ENCODE results near the gene MAP3K20.
"Not testable (repeated sequence)": the region's sequence is repeated elsewhere in the genome, so short reads cannot be mapped to it uniquely, and the experiment has no call there.

The MAP3K20 gene

GRCh38 chr2:173075781-173076580 lies at the start of gene MAP3K20:
TSS of gene MAP3K20 (plus strand) at chr2:173075846. CDS start at chr2:173091032, 15,186 bp downstream.
- peak; percentile 55 for DNase-seq (ENCODE audit: low spot score)

DNA sequence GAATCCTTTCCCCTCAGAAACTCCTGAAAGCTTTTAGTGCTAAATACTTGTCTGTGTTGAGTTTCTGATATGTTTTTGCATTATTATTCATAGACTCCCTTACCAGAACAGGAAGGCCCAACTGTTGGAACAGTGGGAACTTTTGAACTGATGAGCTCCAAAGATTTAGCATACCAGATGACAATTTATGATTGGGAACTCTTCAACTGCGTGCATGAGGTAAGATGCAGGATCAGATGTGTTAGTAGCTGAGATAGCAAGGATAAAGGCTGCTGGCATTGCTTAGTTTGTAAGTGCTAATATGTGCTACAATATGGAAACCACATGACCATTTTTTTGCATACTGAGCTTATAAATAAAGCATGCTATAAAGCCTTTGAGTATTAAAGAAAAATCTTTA lies 49.2 kb upstream of the MAP3K20 start:
- no peak for DNase-seq (ENCODE audit: low spot score)

- peak; percentile 47 for DNase-seq (ENCODE audit: low spot score)
These were observed 48.2 kb upstream of the MAP3K20 start for GRCh38 chr2:173027181-173028128.

DNA sequence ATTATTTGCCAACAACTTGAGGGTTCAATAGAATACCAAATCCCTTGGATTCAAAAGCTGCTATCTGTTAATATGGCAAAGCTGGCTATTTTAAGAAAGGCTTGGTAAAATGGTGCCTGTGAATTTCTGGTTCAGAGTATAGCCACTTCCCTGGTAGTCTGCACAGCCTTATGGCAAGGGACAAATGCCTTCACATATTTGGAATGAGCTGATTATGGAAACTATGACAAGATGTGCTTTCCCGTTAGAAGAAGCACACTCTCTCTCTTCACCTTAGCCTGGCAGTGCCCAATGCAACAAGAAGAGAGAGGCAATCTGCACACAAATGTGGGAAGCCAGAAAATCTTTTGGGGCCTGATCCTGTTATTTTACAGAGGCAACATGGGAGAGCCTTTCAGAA lies 47.5 kb upstream of the MAP3K20 start:
- DNase-seq (ENCODE audit: low spot score), result no peak

GRCh38 chr2:173028671-173029070 lies 47.0 kb upstream of the MAP3K20 start:
- peak; percentile 50 for DNase-seq (ENCODE audit: low spot score)

DNA sequence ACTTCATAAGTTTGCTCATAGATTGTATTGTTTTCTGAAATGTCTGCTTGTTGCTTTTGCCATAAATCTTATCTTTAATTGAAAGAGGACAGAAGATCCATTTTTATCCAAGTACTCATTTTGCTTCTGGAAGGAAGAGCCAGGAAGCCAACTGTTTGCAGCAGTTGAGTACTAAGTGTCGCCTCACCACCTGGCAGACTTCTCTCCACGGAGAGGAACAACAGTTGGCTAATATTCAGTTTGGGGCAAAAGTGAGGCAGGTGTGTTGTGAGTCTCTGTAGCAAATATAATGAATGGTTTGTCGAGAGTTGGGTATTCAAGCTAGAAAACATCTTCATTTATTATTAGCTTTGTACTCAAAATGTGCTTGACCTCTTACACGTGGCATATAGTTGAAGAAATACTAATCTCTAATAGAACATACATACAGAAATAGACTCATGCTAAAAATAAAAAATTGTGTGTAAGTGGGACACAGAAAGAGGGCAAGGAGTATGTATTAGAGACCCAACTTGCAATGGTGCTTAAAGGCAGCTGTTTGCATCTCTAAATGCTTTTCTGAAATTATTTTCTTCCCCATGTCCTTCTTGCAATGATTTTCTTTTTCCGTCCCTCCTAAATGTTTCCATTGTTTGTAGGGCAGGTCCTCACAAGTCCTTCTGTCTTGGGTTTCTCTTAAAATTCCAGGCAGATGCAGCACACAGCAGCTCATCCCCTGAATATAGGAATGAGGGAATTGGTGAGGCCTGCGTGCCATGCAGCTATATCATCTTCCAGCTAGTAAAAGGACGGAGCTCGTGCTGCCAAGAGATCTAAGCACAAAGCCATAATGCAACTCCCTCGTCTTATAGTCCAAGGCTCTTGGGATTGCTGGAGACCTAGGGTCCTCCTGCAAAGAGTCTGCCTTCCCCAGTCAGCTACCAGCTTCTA lies 44.8 kb upstream of the MAP3K20 start:
- DNase-seq (ENCODE audit: low spot score), result no peak

- DNase-seq (ENCODE audit: low spot score), result no peak
These were observed 43.6 kb upstream of the MAP3K20 start for GRCh38 chr2:173032032-173032431.

DNA sequence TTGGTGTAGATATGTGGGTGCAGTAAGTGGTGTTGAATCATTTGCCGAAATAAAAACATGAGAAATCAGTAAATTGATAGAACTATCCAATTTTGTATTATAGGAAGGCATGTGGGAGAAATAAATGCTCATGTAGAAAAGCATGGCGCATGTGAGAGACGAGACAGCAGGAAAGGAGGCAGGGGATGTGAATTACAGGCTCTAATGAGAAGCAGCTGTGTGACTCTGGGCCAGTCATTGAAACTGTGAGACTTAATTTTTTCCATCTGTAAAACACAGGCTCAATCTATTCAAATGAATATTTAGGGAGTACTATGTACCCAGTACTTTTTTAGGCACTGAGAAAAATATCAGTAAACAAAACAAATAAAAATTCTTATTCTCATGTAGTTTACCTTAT lies 42.6 kb upstream of the MAP3K20 start:
- DNase-seq (ENCODE audit: low spot score), result no peak

GRCh38 chr2:173034143-173034542 lies 41.5 kb upstream of the MAP3K20 start:
- no peak for DNase-seq (ENCODE audit: low spot score)

GRCh38 chr2:173037245-173038120 lies 38.2 kb upstream of the MAP3K20 start:
- DNase-seq (ENCODE audit: low spot score), result no peak

- DNase-seq (ENCODE audit: low spot score), result not testable (repeated sequence)
These were observed 37.4 kb upstream of the MAP3K20 start for GRCh38 chr2:173038257-173038656.

DNA sequence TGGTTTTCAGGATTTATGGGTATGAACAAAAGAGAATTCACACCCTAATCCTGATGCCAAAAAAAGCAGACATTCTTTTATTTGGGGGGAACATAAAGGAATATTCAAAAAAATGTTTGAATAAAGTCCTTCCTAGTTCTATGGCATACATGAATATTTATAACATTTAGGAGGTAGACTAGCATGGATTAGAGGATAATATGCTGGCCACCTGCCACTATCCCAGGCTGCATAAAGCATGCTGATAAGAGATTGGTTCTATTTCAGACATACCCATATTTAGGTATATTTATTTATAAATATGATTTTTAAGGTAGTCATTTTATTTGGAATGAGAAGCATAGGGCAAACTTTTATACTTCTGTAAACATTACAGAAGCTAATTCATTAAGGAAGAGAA lies 34.9 kb upstream of the MAP3K20 start:
- no peak for DNase-seq (ENCODE audit: low spot score)

- no peak for DNase-seq (ENCODE audit: low spot score)
These were observed 32.2 kb upstream of the MAP3K20 start for GRCh38 chr2:173043476-173043875.

DNA sequence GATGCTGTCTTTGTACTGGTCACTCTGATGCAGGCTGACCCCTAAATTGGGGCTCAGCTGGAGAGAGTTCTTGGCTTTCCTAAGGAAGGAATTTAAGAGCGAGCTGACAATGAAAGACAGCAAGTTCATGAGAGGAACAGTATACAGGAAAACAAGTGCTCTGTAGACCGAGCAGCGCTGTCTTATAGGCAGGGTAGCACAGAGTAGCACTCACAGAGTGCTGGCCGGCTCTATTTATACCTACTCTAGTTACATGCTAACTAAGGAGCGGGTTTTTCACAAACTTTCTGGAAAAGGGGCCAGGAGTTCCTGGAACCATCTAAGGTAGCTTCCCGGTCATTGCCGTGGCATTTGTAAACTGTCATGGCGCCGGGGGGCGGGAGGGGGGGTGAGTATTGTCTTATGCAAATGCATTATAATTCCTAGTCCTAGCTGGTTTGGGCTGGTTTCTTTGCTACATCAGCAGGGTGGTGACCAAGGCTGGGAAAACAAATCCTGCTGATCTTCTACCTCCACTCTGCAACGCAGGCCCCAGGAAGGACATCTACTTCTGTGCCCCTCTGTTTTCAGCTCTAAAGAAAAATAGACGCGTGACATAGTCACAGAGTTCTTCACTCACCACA lies 31.6 kb upstream of the MAP3K20 start:
- DNase-seq (ENCODE audit: low spot score), result no peak

DNA sequence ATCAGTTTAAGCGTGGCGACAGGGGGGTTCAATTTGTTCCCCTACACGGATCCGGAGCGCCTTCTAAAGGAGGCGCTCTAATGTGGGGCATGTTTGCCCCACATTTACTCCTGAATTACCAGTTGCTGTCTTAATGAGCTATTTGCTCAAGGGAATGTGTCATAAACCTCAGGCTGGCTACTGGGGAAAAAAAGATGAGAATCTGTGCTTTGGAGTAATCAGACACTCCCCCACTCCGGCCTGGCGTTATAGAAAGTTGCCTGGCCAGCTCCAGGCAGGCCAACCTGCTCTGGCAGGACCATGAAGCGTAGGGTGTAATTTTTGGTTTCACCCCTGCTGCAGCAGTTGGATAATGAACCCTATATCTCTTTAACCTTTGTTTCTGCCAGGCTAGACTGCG lies 31.0 kb upstream of the MAP3K20 start:
- DNase-seq (ENCODE audit: low spot score), result no peak

- DNase-seq (ENCODE audit: low spot score), result no peak
These were observed 30.5 kb upstream of the MAP3K20 start for GRCh38 chr2:173045181-173045580.

GRCh38 chr2:173048522-173048896 lies 27.1 kb upstream of the MAP3K20 start:
- no peak for DNase-seq (ENCODE audit: low spot score)

DNA sequence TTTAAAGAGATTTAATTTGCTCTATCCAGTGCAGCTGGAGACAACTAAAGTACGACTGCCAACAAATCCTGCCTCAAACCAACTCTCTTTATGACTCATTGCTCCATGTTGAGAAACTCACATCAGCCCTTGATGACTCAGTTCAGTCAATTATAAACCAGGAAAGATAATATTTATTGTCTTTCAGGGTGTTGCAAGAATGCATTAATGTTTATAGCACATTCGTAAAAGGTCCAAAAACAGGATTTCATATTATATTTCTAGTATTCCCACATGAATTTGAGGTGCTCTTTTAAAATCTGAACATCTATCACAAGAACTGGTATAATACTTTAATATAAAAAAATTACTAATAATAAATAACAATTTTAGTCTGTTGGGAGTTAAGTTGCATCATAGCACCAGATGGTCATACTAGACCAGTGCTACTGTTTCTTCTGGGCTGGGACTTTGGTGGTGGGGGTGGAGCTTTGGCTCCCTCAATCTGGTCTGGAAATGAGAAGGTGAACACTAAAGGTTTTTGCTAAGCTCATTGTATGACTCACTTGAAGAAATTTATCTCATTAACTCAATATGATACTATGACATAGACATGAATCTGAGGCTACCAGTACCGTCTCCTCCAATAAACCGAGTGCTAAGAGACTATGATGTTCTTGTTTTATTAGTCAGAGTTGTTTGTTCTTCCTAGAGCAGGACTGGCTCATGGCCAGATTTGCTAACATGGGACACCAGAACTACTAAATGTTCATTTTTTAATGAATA lies 26.6 kb upstream of the MAP3K20 start:
- peak; percentile 59 for DNase-seq (ENCODE audit: low spot score)

GRCh38 chr2:173049831-173050230 lies 25.8 kb upstream of the MAP3K20 start:
- DNase-seq (ENCODE audit: low spot score), result no peak

DNA sequence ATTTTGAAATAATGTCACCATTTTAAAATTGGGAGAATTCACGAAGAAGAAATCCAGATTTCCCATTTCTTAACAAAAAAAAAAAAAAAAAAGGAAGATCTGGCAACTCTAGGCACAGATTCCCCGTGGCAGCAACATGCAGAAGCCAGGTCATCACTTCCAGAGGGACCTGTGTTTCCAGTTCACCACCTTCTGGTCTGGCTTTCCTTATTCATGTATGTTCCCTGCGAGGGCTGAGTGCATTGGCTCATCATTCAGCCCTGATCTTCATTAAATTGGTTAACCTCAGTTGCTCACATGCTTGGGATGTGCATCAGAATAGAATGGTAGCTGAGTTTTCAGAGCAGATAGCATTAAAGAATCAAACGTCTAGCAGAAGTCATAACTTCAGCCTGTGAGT lies 25.0 kb upstream of the MAP3K20 start:
- no peak for DNase-seq (ENCODE audit: low spot score)

Measured in HuH-7 (cell line).